Omental fat pad (tissue), 4 donors: ENCODE results near the gene IL37. TPM values are rescaled to one million over a fixed set of nuclear protein-coding genes. Genes with fewer than 3 reads are reported as not detected.
"Not testable (repeated sequence)": the region's sequence is repeated elsewhere in the genome, so short reads cannot be mapped to it uniquely, and the experiment has no call there.

Experiments used
- ATAC-seq: fragments of 150-250 bp; one replicate; pipeline ENCODE4 v1.9.1; 2016; ENCODE audit warnings: mild to moderate bottlenecking, moderate library complexity; ENCODE audit not compliant: low FRiP score
- DNase-seq: peaks from one replicate; pipeline ENCODE4 v3.0.0-alpha.2; 2019; ENCODE audit warnings: low spot score
- total RNA-seq, 4 donors: library from RNA; depleted of rRNA; stranded (reverse); fragments of >200 nt; gene quantifications; one replicate each; pipeline ENCODE4 v1.1.0, GENCODE V29; 2016
- TF ChIP-seq, protein P1 (sequence below), 3 donors: fragments of 450-650 bp; IDR thresholded peaks; one replicate each; pipeline ENCODE4 v1.5.1; 2016 to 2017; ENCODE audit warnings: antibody characterized with exemption in 3 of 3, mild to moderate bottlenecking in 3 of 3, moderate library complexity in 2 of 3

Gene IL37
- total RNA-seq, 4 donors from 2014 or later, result not detected

DNA sequence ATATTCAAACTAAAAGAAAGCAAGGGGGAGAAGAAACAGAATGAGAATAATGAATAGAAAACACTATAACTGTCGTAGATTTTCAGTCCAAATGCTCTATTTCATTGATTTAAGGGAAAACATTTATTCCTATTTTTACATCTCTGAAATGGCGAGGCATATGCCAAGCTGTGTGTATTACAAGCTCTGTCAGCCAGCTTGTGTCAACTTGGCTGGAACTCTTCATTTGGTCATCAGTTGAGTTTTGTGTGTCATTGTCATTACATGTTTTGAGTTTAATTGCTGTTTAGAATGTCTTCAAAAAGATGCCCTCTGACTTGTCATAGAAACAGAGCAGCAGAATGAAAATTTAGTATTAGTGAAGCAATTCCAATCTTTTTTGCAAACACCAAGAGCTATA, 8.1 kb upstream of the IL37 start:
- TF ChIP-seq, protein P1, sequence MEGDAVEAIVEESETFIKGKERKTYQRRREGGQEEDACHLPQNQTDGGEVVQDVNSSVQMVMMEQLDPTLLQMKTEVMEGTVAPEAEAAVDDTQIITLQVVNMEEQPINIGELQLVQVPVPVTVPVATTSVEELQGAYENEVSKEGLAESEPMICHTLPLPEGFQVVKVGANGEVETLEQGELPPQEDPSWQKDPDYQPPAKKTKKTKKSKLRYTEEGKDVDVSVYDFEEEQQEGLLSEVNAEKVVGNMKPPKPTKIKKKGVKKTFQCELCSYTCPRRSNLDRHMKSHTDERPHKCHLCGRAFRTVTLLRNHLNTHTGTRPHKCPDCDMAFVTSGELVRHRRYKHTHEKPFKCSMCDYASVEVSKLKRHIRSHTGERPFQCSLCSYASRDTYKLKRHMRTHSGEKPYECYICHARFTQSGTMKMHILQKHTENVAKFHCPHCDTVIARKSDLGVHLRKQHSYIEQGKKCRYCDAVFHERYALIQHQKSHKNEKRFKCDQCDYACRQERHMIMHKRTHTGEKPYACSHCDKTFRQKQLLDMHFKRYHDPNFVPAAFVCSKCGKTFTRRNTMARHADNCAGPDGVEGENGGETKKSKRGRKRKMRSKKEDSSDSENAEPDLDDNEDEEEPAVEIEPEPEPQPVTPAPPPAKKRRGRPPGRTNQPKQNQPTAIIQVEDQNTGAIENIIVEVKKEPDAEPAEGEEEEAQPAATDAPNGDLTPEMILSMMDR (IDR thresholded peaks at IDR 0.05), result no peak
- ATAC-seq (no peak), DNase-seq (no peak)

DNA sequence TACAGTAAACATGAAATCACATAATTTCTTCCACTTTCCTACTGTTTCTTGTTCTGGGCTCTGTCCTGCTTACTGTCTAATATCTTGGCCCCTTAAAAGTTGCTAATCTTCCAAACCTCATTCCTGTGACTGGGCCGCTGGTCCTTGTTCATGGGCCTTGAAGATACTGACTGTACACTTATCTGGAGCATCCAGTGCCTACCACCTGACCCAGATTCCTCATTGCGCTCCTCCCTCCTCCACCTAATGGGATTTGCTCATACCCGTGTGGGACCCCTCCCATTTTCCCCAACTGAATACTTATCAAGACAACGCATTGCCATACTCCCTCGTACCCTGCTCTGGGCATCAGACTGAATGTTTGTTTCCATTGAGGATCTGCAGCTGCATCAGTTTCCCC, 6.1 kb upstream of the IL37 start:
- ATAC-seq (no peak), DNase-seq (no peak)

DNA sequence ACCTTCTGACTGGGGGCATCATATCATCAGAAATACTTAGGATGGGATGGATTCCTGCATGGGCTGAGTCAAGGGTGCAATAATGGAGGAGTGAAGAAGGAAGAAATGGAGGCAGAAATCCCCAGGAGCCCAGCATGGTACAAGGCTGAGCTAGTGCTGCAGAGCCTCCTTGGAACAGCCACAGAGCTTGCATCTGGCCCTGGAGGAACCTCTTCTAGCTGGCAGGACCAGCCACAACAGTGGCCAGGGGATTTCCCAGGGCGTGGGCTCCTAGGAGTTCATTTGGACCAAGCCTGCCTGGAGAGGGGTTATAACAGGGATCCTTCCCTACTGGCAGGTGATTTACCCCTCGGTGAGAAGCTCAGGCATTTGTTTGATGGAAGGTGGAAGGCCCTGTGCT, 4.7 kb upstream of the IL37 start:
- no peak for DNase-seq
- TF ChIP-seq, protein P1 (IDR thresholded peaks at IDR 0.05), result no peak
- no peak for ATAC-seq

More for the DNA sequence above, 6.1 kb upstream of the IL37 start:
- TF ChIP-seq, protein P1 (IDR thresholded peaks at IDR 0.05), result no peak

DNA sequence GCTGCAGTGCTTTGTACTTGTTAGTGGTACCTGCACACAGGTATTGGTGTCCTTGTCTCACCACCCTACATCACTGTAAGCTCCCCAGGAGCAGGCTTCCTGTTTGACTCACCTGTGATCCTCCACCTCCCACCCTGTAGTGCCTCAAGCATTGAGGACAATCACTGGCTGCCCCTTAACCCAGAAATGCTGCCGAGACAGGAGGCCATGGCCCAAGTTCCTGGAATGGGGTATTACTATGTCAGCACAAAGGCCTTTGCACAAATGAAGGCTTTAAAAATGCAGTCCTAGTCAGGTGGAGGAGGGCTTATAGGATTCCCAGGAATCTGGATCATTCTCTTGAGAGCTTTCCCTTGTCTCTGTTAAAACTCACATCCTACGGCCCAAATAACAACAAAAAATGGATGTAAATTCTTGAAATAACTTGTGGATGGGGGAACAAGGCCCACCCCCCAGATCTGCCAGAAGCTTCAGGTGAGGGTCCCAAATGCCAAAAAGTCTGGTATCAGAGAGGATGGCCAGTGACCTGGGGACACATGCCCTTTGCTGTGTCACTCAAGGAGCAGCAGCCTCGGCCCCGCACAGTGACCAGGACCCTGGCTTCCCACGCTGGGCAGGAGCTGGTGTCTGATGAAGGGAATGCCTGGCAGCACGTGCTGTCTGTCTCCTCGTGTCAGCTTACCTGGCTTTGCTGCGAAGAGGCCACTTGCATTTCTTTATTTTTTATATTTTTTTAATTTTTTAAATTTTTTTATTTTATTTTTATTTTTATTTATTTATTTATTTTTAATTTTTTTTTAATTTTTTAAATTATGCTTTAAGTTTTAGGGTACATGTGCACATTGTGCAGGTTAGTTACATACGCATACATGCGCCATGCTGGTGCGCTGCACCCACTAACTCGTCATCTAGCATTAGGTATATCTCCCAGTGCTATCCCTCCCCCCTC, 3.7 kb upstream of the IL37 start:
- no peak for DNase-seq
- ATAC-seq, result no peak
- TF ChIP-seq, protein P1 (IDR thresholded peaks at IDR 0.05), result no peak

DNA sequence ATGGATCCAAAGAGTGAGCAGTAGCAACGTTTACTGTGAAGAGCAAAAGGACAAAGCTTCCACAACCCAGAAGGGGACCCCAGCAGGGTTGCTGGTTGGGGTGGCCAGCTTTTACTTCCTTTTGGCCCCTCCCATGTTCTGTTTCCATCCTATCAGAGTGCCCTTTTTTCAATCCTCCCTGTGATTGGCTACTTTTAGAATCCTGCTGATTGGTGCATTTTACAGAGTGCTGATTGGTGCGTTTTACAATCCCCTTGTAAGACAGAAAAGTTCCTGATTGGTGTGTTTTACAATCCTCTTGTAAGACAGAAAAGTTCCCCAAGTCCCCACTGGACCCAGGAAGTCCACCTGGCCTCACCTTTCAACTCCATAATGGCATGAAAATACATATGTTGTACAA, 2.4 kb upstream of the IL37 start:
- not testable (repeated sequence) for DNase-seq, ATAC-seq

DNA sequence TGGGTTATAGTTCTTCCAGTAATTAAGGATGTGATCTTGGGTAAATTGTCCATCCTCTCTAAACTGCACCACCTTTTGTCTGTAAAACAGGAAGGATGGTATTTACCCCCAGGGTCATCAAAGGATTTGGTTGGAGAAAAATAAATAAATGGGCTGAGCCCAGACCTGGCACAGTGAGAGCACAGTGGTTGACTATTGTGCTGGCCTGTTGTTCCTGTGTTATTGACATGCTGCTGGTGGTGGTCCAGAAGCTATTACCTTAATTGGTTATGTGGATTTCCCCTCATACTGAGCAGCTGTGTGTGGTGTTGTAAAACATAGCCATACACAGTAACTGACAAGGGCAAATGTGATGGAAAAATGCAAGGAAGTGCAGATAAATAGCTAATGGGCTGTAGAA, 746 bp upstream of the IL37 start:
- no peak for DNase-seq
- ATAC-seq, result no peak
- TF ChIP-seq, protein P1 (IDR thresholded peaks at IDR 0.05), result no peak

DNA sequence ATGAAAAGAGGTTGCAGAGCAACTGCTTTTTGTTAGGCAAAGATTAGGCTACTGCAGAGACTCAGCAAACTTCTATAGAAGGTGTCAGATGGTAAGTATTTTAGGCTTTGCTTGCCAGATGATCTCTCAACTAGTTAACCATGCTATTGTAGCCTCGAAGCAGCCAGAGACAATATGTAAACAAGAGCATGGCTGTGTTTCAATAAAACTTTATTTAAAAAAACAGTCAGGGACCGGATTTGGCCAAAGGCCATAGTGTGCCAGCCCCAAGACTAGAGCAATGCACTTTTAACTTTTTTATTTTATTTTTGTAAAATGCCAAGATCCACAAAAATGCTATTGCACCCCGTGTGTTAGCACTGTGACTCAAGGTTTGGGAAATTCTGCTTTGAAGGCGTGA, 1.4 kb downstream of the IL37 start:
- ATAC-seq (no peak), DNase-seq (no peak)
- TF ChIP-seq, protein P1 (IDR thresholded peaks at IDR 0.05), result no peak
